ENCODE results near the gene IRAK2.

- TF ChIP-seq, protein P1, sequence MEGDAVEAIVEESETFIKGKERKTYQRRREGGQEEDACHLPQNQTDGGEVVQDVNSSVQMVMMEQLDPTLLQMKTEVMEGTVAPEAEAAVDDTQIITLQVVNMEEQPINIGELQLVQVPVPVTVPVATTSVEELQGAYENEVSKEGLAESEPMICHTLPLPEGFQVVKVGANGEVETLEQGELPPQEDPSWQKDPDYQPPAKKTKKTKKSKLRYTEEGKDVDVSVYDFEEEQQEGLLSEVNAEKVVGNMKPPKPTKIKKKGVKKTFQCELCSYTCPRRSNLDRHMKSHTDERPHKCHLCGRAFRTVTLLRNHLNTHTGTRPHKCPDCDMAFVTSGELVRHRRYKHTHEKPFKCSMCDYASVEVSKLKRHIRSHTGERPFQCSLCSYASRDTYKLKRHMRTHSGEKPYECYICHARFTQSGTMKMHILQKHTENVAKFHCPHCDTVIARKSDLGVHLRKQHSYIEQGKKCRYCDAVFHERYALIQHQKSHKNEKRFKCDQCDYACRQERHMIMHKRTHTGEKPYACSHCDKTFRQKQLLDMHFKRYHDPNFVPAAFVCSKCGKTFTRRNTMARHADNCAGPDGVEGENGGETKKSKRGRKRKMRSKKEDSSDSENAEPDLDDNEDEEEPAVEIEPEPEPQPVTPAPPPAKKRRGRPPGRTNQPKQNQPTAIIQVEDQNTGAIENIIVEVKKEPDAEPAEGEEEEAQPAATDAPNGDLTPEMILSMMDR (IDR thresholded peaks at IDR 0.05; ENCODE audit: poor library complexity), result no peak
- TF ChIP-seq EZH2phosphoT487 (IDR thresholded peaks at IDR 0.05; ENCODE audit: low read depth, severe bottlenecking, unreplicated experiment) (no peak), EZH2 (IDR thresholded peaks at IDR 0.05; ENCODE audit: borderline replicate concordance) (no peak)
Measured at GRCh38 chr3:10137178-10137577, 27.5 kb upstream of the IRAK2 start.
